HEK293T (cell line): ENCODE results near the gene GSTO1.
"Not testable (repeated sequence)": the region's sequence is repeated elsewhere in the genome, so short reads cannot be mapped to it uniquely, and the experiment has no call there.

Source experiments
- CTCF ChIA-PET: fragments of 350-600 bp; formaldehyde crosslinking; extraction: SDS; loops from one replicate; lab custom pipeline; 2021; ENCODE audit warnings: antibody characterized with exemption, inconsistent platforms; lab: Yijun Ruan, JAX
- POLR2A ChIA-PET: fragments of 350-600 bp; formaldehyde crosslinking; extraction: SDS; loops from one replicate; lab custom pipeline; 2020; ENCODE audit warnings: antibody characterized with exemption, inconsistent platforms; lab: Yijun Ruan, JAX
- DNase-seq: peaks from one replicate; pipeline ENCODE4 v3.0.0; 2012; ENCODE audit warnings: mixed read lengths; ENCODE audit errors: extremely low spot score
- ARNT ChIP-seq: fragments of 450-650 bp; IDR thresholded peaks from 2 replicates; pipeline ENCODE4 v1.6.1; 2017; ENCODE audit warnings: mild to moderate bottlenecking
- BHLHE40 ChIP-seq: fragments of 450-650 bp; IDR thresholded peaks from 2 replicates; pipeline ENCODE4 v1.6.1; 2016; ENCODE audit warnings: mild to moderate bottlenecking, moderate library complexity, borderline replicate concordance
- CTBP1 ChIP-seq: fragments of 450-650 bp; IDR thresholded peaks from 2 replicates; pipeline ENCODE4 v1.6.1; 2016; ENCODE audit warnings: borderline replicate concordance
- ELF4 ChIP-seq: fragments of 450-650 bp; IDR thresholded peaks from 2 replicates; pipeline ENCODE4 v1.6.1; 2017; ENCODE audit warnings: antibody characterized with exemption
- FOXA1 ChIP-seq: fragments of 450-650 bp; IDR thresholded peaks from 2 replicates; pipeline ENCODE4 v1.6.1; 2016; ENCODE audit warnings: mild to moderate bottlenecking
- FOXK2 ChIP-seq: fragments of 450-650 bp; IDR thresholded peaks from 2 replicates; pipeline ENCODE4 v1.6.1; 2016; ENCODE audit warnings: mild to moderate bottlenecking
- FOXM1 ChIP-seq: fragments of 450-650 bp; IDR thresholded peaks from 2 replicates; pipeline ENCODE4 v1.6.1; 2017; ENCODE audit warnings: mild to moderate bottlenecking, borderline replicate concordance
- HDGF ChIP-seq: fragments of 450-650 bp; IDR thresholded peaks from 2 replicates; pipeline ENCODE4 v1.6.1; 2017; ENCODE audit warnings: antibody characterized with exemption, borderline replicate concordance
- L3MBTL2 ChIP-seq: fragments of 450-650 bp; conservative IDR thresholded peaks from 2 replicates; pipeline ENCODE4 v1.6.1; 2016; ENCODE audit warnings: mild to moderate bottlenecking
- LEF1 ChIP-seq: fragments of 450-650 bp; IDR thresholded peaks from 2 replicates; pipeline ENCODE4 v1.6.1; 2017; ENCODE audit warnings: mild to moderate bottlenecking, borderline replicate concordance
- NFRKB ChIP-seq: fragments of 450-650 bp; IDR thresholded peaks from 2 replicates; pipeline ENCODE4 v1.6.1; 2016; ENCODE audit warnings: mild to moderate bottlenecking, moderate library complexity
- PKNOX1 ChIP-seq: fragments of 450-650 bp; IDR thresholded peaks from 2 replicates; pipeline ENCODE4 v1.6.1; 2016
- SP1 ChIP-seq: fragments of 450-650 bp; IDR thresholded peaks from 2 replicates; pipeline ENCODE4 v1.6.1; 2017
- SUZ12 ChIP-seq: fragments of 450-650 bp; IDR thresholded peaks from 2 replicates; pipeline ENCODE4 v1.6.1; 2016; ENCODE audit warnings: mild to moderate bottlenecking
- TARDBP ChIP-seq: fragments of 450-650 bp; IDR thresholded peaks from 2 replicates; pipeline ENCODE4 v1.6.1; 2016
- ZNF384 ChIP-seq: fragments of 450-650 bp; IDR thresholded peaks from 2 replicates; pipeline ENCODE4 v1.6.1; 2016

The GSTO1 gene

GRCh38 chr10:104246976-104247375 lies 7.7 kb upstream of the GSTO1 start:
- ChIA-PET CTCF (no interaction called here), POLR2A (no interaction called here)
- TF ChIP-seq BHLHE40: no peak
- TF ChIP-seq SUZ12: no peak
- TF ChIP-seq NFRKB: no peak
- TF ChIP-seq PKNOX1: no peak
- TF ChIP-seq SP1: no peak
- no peak for TF ChIP-seq ZNF384
- TF ChIP-seq CTBP1: no peak
- TF ChIP-seq ELF4: no peak
- no peak for TF ChIP-seq HDGF
- no peak for TF ChIP-seq FOXA1
- no peak for TF ChIP-seq FOXM1
- no peak for TF ChIP-seq L3MBTL2
- no peak for TF ChIP-seq TARDBP
- no peak for TF ChIP-seq LEF1
- TF ChIP-seq ARNT: no peak
- TF ChIP-seq FOXK2: no peak
- no peak for DNase-seq

- no peak for TF ChIP-seq PKNOX1
- ChIA-PET POLR2A (interaction anchor here (1.3 kb wide), 1 partner anchor 22 kb away, joined by 4 read pairs; the partner anchor contains the start of gene GSTO2), CTCF (no interaction called here)
- no peak for DNase-seq
Measured at GRCh38 chr10:104247513-104248146, 7.1 kb upstream of the GSTO1 start.

GRCh38 chr10:104248931-104249330 lies 5.8 kb upstream of the GSTO1 start:
- POLR2A ChIA-PET: interaction anchor here (1.3 kb wide), 1 partner anchor 20 kb away, joined by 4 read pairs; the partner anchor contains the start of gene GSTO2
- CTCF ChIA-PET, DNase-seq: not testable (repeated sequence)

- ChIA-PET POLR2A (no interaction called here), CTCF (no interaction called here)
- DNase-seq: no peak
- TF ChIP-seq SP1: no peak
- no peak for TF ChIP-seq ARNT
- TF ChIP-seq TARDBP: no peak
- no peak for TF ChIP-seq FOXK2
- no peak for TF ChIP-seq FOXA1
- TF ChIP-seq PKNOX1: no peak
- TF ChIP-seq ZNF384: no peak
- no peak for TF ChIP-seq SUZ12
- TF ChIP-seq NFRKB: no peak
- no peak for TF ChIP-seq ELF4
- TF ChIP-seq FOXM1: no peak
- no peak for TF ChIP-seq L3MBTL2
- TF ChIP-seq HDGF: no peak
- TF ChIP-seq BHLHE40: no peak
- TF ChIP-seq CTBP1: no peak
Measured at GRCh38 chr10:104250371-104250770, 4.3 kb upstream of the GSTO1 start.

- DNase-seq: no peak
- ChIA-PET POLR2A (no interaction called here), CTCF (no interaction called here)
- TF ChIP-seq FOXM1 (no peak), ARNT (no peak), BHLHE40 (no peak), FOXK2 (no peak)
Measured at GRCh38 chr10:104251443-104251842, 3.2 kb upstream of the GSTO1 start.

- ChIA-PET POLR2A (no interaction called here), CTCF (no interaction called here)
- TF ChIP-seq L3MBTL2: no peak
- DNase-seq: no peak
Measured at GRCh38 chr10:104252368-104252767, 2.3 kb upstream of the GSTO1 start.

- TF ChIP-seq LEF1 (no peak), NFRKB (no peak), HDGF (no peak), FOXM1 (no peak), TARDBP (no peak), BHLHE40 (no peak), PKNOX1 (no peak)
- CTCF ChIA-PET: interaction anchor here (1.7 kb wide), 1 partner anchor 38 kb away, joined by 7 read pairs; no protein-coding TSS in a partner anchor
- POLR2A ChIA-PET: no interaction called here
- DNase-seq: no peak
Measured at GRCh38 chr10:104253106-104253505, 1.6 kb upstream of the GSTO1 start.
